HG03565 (cell line): ENCODE results near the gene CASK.
"Not testable (repeated sequence)": the region's sequence is repeated elsewhere in the genome, so short reads cannot be mapped to it uniquely, and the experiment has no call there.

ENCODE experiments used
- ATAC-seq: cut with Tn5 transposase; IDR thresholded peaks from one replicate; pipeline ENCODE4 v1.9.1; 2021; ENCODE audit warnings: mild to moderate bottlenecking, moderate library complexity; ENCODE audit not compliant: unreplicated experiment

CASK gene

GRCh38 chrX:41522671-41523070 is 400.7 kb downstream of the CASK start:
- no peak for ATAC-seq

- ATAC-seq = no peak
Measured at GRCh38 chrX:41522081-41522480, 401.3 kb downstream of the CASK start.

GRCh38 chrX:41519468-41519867 is 403.9 kb downstream of the CASK start:
- ATAC-seq = no peak

GRCh38 chrX:41518841-41519220 is 404.5 kb downstream of the CASK start:
- ATAC-seq = no peak

GRCh38 chrX:41518127-41518840 is 405.1 kb downstream of the CASK start:
- no peak for ATAC-seq

- no peak for ATAC-seq
Measured at GRCh38 chrX:41516999-41517765, 406.2 kb downstream of the CASK start.

- ATAC-seq = no peak
Measured at GRCh38 chrX:41516456-41516855, 406.9 kb downstream of the CASK start.

GRCh38 chrX:41515376-41515775 is 408.0 kb downstream of the CASK start:
- ATAC-seq = no peak

GRCh38 chrX:41514179-41514578 is 409.2 kb downstream of the CASK start:
- no peak for ATAC-seq

- not testable (repeated sequence) for ATAC-seq
Measured at GRCh38 chrX:41512853-41513252, 410.5 kb downstream of the CASK start.

GRCh38 chrX:41512394-41512793 is 411.0 kb downstream of the CASK start:
- ATAC-seq = peak; percentile 97

GRCh38 chrX:41507919-41508318 is 415.4 kb downstream of the CASK start:
- ATAC-seq = no peak

- no peak for ATAC-seq
Measured at GRCh38 chrX:41502004-41502403, 421.4 kb downstream of the CASK start.

- no peak for ATAC-seq
Measured at GRCh38 chrX:41499984-41500383, 423.4 kb downstream of the CASK start.

GRCh38 chrX:41499195-41499594 is 424.2 kb downstream of the CASK start:
- no peak for ATAC-seq

GRCh38 chrX:41491267-41492004 is 431.9 kb downstream of the CASK start:
- ATAC-seq = no peak

GRCh38 chrX:41490446-41490845 is 432.9 kb downstream of the CASK start:
- no peak for ATAC-seq

- no peak for ATAC-seq
Measured at GRCh38 chrX:41482154-41482850, 441.1 kb downstream of the CASK start.

GRCh38 chrX:41481264-41482109 is 441.9 kb downstream of the CASK start:
- no peak for ATAC-seq
